Measurements from ENCODE around the gene CCNQ.
"Not testable (repeated sequence)": the region's sequence is repeated elsewhere in the genome, so short reads cannot be mapped to it uniquely, and the experiment has no call there.

DNA sequence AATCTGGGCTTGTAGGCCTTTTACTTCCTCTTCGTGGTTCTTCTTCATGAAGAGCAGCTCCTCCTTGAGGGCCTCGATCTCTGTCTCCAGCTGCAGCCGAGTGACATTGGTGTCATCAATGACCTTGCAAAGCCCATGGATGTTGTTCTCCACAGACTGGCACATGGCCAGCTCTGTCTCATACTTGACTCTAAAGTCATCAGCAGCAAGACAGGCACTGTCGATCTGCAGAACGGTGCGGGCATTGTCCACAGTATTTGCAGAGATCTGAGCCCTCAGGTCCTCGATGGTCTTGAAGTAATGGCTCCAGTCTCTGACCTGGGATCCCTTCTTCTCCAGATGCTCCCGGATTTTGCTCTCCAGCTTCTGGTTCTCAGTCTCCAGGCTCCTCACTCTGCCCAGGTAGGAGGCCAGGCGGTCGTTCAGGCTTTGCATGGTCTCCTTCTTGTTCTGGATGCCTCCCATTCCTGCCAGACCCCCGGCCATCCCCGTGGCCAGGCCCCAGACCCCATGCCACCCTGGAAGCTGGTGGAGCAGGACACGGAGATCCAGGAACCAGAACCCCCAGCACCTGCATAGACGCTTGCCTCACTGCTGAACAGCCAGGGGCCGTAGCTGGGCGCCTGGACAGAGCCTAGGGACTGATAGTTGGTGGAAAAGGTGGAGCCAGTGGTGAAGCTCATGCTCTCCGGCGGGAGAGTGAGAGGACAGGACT is 5.9 kb upstream of the CCNQ start:
- TF ChIP-seq, protein P1, sequence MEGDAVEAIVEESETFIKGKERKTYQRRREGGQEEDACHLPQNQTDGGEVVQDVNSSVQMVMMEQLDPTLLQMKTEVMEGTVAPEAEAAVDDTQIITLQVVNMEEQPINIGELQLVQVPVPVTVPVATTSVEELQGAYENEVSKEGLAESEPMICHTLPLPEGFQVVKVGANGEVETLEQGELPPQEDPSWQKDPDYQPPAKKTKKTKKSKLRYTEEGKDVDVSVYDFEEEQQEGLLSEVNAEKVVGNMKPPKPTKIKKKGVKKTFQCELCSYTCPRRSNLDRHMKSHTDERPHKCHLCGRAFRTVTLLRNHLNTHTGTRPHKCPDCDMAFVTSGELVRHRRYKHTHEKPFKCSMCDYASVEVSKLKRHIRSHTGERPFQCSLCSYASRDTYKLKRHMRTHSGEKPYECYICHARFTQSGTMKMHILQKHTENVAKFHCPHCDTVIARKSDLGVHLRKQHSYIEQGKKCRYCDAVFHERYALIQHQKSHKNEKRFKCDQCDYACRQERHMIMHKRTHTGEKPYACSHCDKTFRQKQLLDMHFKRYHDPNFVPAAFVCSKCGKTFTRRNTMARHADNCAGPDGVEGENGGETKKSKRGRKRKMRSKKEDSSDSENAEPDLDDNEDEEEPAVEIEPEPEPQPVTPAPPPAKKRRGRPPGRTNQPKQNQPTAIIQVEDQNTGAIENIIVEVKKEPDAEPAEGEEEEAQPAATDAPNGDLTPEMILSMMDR (IDR thresholded peaks at IDR 0.05; ENCODE audit: low read length), result not testable (repeated sequence)
- TF ChIP-seq EZH2phosphoT487 (IDR thresholded peaks at IDR 0.05; ENCODE audit: low read length); EZH2 (optimal IDR thresholded peaks at IDR 0.05; ENCODE audit: low read depth, low read length): not testable (repeated sequence)

All from MM.1S (cell line).